ENCODE measurements around the gene C11orf21.

Gene C11orf21

GRCh38 chr11:2261436-2262230, 40.1 kb downstream of the C11orf21 start:
- TF ChIP-seq GATA3 (IDR thresholded peaks at IDR 0.05; ENCODE audit: low read depth, low read length) (no peak), GATA2 (IDR thresholded peaks at IDR 0.05; ENCODE audit: low read depth, low read length) (no peak)

DNA sequence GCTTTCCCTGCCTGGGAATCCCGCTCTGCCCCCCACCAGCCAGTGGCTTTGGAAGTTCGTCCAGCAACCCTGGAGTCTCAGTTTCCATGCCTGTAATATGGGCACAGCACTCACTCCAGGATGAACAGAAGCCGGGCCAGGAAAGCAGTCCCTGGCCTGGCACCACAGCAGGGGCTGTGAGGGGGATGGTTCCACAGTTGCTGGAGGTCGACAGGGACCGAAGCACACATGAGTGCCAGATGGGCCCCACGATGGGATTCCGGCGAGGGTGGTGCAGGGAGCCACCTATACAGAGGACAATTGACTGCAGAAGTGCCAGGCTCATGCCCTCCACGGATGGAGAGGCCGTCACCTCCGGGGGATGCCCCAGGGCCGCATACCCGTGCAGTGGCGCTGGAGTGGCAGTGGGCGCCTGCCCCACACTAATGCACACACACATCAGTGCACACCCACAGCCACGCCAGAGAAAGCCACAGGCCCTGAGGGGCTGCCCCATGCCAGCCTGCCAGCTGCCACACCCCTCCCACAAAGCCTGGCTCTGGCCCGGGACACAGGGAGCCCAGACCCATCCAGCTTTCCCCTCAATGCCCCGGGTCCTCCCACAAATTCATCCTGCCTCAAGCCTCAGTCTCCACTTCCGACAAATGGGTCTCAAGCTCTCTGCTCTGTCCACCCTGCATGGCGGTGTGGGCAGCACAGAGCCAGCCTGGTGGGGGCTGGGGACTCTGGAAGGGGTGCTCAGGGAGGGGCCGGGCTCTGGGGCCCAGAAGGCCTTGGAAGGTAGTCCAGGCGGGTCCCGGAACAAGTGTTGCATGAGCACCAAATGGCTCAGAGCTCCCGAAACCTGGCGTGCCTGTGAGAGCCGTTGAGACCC, 41.0 kb downstream of the C11orf21 start:
- TF ChIP-seq GATA2 (IDR thresholded peaks at IDR 0.05; ENCODE audit: low read depth, low read length) (no peak), GATA3 (IDR thresholded peaks at IDR 0.05; ENCODE audit: low read depth, low read length) (no peak)

DNA sequence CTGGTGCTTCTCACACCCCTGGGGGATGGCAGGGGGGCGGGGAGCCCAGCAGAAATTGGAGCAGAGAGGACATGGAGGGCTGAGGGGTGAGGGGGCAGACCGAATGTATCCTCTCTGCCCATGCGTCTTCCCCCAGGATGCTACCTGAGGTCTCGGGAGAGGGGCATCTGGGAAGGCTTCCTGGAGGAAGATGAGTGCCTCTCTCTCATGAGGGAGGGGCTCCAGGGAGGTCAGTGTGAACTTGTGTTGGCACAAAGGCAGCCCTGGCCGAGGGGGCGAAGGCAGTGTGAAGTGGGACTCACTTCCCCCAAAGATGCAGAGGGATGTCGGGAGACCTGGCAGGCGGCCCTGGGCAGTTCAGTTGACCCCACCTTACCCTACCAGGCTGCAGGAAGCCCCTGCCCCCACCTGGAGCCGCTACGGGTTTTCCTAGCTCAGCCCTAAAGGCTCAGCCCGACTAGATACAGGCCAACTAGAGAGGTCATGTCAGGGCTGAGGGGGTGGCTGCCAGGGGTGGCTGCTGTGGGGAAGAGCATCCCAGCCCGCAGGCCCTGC, 41.7 kb downstream of the C11orf21 start:
- TF ChIP-seq GATA3 (IDR thresholded peaks at IDR 0.05; ENCODE audit: low read depth, low read length) (no peak), GATA2 (IDR thresholded peaks at IDR 0.05; ENCODE audit: low read depth, low read length) (no peak)

DNA sequence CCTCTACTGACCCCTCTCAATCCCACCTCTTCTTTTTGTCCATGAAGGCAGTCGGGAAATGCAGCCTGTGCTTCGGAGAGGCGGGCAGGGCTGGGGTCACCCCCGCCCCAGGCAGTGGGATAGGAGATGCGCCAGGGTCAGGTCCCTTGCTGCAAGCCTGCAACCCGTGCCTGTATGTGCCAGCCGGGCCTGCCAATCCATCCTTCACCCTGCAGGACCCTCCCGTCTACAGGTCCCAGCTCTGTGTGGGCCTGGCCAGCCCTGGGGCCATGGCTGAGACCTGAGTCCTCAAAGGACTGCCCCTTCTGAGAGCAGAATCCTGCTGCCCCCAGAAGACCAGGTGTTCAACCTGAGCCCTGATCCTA, 42.3 kb downstream of the C11orf21 start:
- TF ChIP-seq GATA2 (IDR thresholded peaks at IDR 0.05; ENCODE audit: low read depth, low read length) (no peak), GATA3 (IDR thresholded peaks at IDR 0.05; ENCODE audit: low read depth, low read length) (no peak)

GRCh38 chr11:2258501-2259465, 42.9 kb downstream of the C11orf21 start:
- TF ChIP-seq GATA2 (IDR thresholded peaks at IDR 0.05; ENCODE audit: low read depth, low read length), result no peak
- TF ChIP-seq GATA3 (IDR thresholded peaks at IDR 0.05; ENCODE audit: low read depth, low read length), result no peak

- no peak for TF ChIP-seq GATA2 (IDR thresholded peaks at IDR 0.05; ENCODE audit: low read depth, low read length)
These were observed 44.6 kb downstream of the C11orf21 start for GRCh38 chr11:2256951-2257700.

DNA sequence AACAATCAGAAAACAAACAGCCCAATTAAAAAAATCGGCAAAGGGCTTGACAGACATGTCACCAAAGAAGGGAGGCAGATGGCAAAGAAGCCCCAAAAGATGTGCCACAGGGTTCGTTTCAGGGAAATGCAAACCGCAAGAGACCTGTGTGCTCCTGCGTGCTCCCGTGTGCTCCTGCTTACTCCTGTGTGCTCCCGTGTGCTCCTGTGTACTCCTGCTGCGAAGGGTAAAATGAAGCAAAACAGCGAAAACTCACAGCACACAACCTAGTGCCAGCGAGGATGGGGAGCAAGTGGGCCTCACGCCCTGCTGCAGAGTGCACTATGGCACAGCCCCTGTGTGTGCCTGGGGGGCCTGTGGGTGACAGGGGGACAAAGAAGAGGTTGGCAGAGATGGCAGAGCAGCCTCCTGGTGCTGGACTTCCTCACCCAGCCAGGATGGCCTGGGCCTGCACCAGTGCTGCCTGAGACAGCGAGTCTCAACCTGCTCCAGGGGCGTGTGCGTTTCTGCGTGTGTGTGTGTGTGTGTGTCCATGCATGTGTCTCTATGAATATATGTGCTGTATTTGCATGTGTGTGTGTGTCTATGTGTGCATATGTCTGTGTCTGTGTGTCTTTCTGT, 45.3 kb downstream of the C11orf21 start:
- TF ChIP-seq GATA3 (IDR thresholded peaks at IDR 0.05; ENCODE audit: low read depth, low read length), result no peak

DNA sequence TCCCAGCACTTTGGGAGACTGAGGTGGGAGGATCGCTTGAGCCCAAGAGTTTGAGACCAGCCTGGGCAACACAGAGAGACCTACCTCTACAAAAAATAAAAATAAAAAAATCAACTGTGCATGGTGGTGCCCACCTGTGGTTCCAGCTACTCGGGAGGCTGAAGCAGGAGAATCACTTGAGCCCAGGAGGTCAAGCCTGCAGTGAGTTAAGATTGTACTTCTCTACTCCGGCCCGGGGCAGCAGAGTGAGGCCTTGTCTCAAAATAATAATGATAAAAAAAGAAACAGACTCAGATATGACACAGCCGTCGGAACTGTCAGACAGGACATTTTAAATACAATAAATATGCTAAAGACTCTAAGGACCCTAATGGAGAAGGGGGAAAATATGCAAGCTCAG, 49.7 kb downstream of the C11orf21 start:
- no peak for TF ChIP-seq GATA3 (IDR thresholded peaks at IDR 0.05; ENCODE audit: low read depth, low read length)
- no peak for TF ChIP-seq GATA2 (IDR thresholded peaks at IDR 0.05; ENCODE audit: low read depth, low read length)

- TF ChIP-seq GATA3 (IDR thresholded peaks at IDR 0.05; ENCODE audit: low read depth, low read length) (no peak), GATA2 (IDR thresholded peaks at IDR 0.05; ENCODE audit: low read depth, low read length) (no peak)
These were observed 50.6 kb downstream of the C11orf21 start for GRCh38 chr11:2251138-2251537.

DNA sequence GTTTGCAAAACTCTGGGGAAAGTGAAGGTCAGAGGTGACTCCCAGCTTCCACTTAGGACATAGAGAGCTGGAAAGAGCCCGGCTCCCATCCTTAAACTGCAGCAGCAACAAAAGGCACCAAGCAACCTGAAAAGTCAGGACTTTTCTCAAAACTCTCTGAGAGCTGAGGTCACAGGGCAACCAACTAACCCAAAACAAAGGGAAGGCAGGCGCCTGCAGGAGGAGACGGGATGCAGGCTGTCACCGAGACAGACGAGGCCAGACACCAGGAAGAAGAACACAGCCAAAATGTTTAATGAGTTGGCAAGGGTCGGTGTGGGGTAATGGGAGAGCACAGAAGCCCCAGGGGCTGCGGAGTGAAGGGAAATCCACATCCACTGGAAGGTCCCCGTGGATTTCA, 51.2 kb downstream of the C11orf21 start:
- no peak for TF ChIP-seq GATA2 (IDR thresholded peaks at IDR 0.05; ENCODE audit: low read depth, low read length)
- TF ChIP-seq GATA3 (IDR thresholded peaks at IDR 0.05; ENCODE audit: low read depth, low read length), result no peak

GRCh38 chr11:2250041-2250440, 51.7 kb downstream of the C11orf21 start:
- TF ChIP-seq GATA3 (IDR thresholded peaks at IDR 0.05; ENCODE audit: low read depth, low read length) (no peak), GATA2 (IDR thresholded peaks at IDR 0.05; ENCODE audit: low read depth, low read length) (no peak)

GRCh38 chr11:2249189-2249916, 52.4 kb downstream of the C11orf21 start:
- TF ChIP-seq GATA3 (IDR thresholded peaks at IDR 0.05; ENCODE audit: low read depth, low read length) (no peak), GATA2 (IDR thresholded peaks at IDR 0.05; ENCODE audit: low read depth, low read length) (no peak)

All from SH-SY5Y (cell line).